Stimulated activated CD8-positive, alpha-beta memory T cell treated with anti-CD3 and anti-CD28 coated beads, Interleukin-7, amount 100 ng/mL, for 48 hours (primary cell): Measurements from ENCODE around the gene LCE3D.
"Not testable (repeated sequence)": the region's sequence is repeated elsewhere in the genome, so short reads cannot be mapped to it uniquely, and the experiment has no call there.

Source experiments
- DNase-seq, 2 donors: peaks; one replicate each; pipeline ENCODE4 v3.0.0-alpha.2; 2020; ENCODE audit warnings: low read depth in 1 of 2; ENCODE audit errors: extremely low read depth in 1 of 2

LCE3D gene

GRCh38 chr1:152580433-152580832 is at the start of gene LCE3D:
Gene LCE3D (minus strand): TSS chr1:152580516. CDS start chr1:152579936, 580 bp downstream.
- no peak for DNase-seq

- no peak for DNase-seq
Measured at GRCh38 chr1:152626744-152627143, 46.4 kb upstream of the LCE3D start.

- peak in 1 of 2 donors; percentile 6 for DNase-seq
Measured at GRCh38 chr1:152623203-152623844, 43.0 kb upstream of the LCE3D start.

- no peak for DNase-seq
Measured at GRCh38 chr1:152622803-152623202, 42.5 kb upstream of the LCE3D start, which contains the start of gene LCE3A. Gene LCE3A (minus strand): TSS chr1:152623103. CDS start chr1:152623103, 0 bp downstream.

- no peak for DNase-seq
Measured at GRCh38 chr1:152621993-152622392, 41.7 kb upstream of the LCE3D start.

- DNase-seq: no peak
Measured at GRCh38 chr1:152613511-152613910, 33.2 kb upstream of the LCE3D start, which contains the start of gene LCE3B. Gene LCE3B (plus strand): TSS chr1:152613811. CDS start chr1:152613811, 0 bp downstream.

- no peak for DNase-seq
Measured at GRCh38 chr1:152599934-152600333, 19.6 kb upstream of the LCE3D start, which contains the start of gene LCE3C. Gene LCE3C (plus strand): TSS chr1:152600234. CDS start chr1:152600732, 498 bp downstream.

GRCh38 chr1:152596986-152597385 is 16.7 kb upstream of the LCE3D start:
- DNase-seq: no peak

GRCh38 chr1:152585586-152585985 is 5.3 kb upstream of the LCE3D start:
- DNase-seq: no peak

- DNase-seq: no peak
Measured at GRCh38 chr1:152582647-152583046, 2.3 kb upstream of the LCE3D start.

- not testable (repeated sequence) for DNase-seq
Measured at GRCh38 chr1:152579526-152579925, 790 bp downstream of the LCE3D start.

- peak in 1 of 2 donors; percentile 10 for DNase-seq
Measured at GRCh38 chr1:152577168-152577567, 3.1 kb downstream of the LCE3D start.

- DNase-seq: no peak
Measured at GRCh38 chr1:152566681-152567080, 13.6 kb downstream of the LCE3D start, which contains the start of gene LCE3E. Gene LCE3E (minus strand): TSS chr1:152566780. CDS start chr1:152566208, 572 bp downstream.

GRCh38 chr1:152565535-152566215 is 14.6 kb downstream of the LCE3D start:
- no peak for DNase-seq

GRCh38 chr1:152565115-152565514 is 15.2 kb downstream of the LCE3D start:
- DNase-seq: no peak

GRCh38 chr1:152548358-152548757 is 32.0 kb downstream of the LCE3D start:
- not testable (repeated sequence) for DNase-seq

GRCh38 chr1:152546704-152547103 is 33.6 kb downstream of the LCE3D start:
- DNase-seq: no peak

GRCh38 chr1:152543820-152544219 is 36.5 kb downstream of the LCE3D start:
- no peak for DNase-seq

GRCh38 chr1:152539901-152540300 is 40.4 kb downstream of the LCE3D start:
- no peak for DNase-seq

GRCh38 chr1:152537496-152537895 is 42.8 kb downstream of the LCE3D start:
- no peak for DNase-seq

- DNase-seq: no peak
Measured at GRCh38 chr1:152535774-152536173, 44.5 kb downstream of the LCE3D start.
